DND-41 (cell line): Measurements from ENCODE around the gene CMSS1.

Source experiments
- ATAC-seq: fragments of 200-7000 bp; cut with Tn5 transposase; 3 replicates; pipeline ENCODE4 v1.9.1; 2021; ENCODE audit warnings: low read depth; ENCODE audit not compliant: insufficient read depth
- DNase-seq: peaks from one replicate; pipeline ENCODE4 v3.0.0-alpha.2; 2020
- H2AFZ ChIP-seq: 2 replicates; pipeline ENCODE4 v1.6.0; 2012; ENCODE audit warnings: low read depth, low read length
- H3K27ac ChIP-seq: 2 replicates; pipeline ENCODE4 v1.5.1; 2012; ENCODE audit warnings: low read length, inconsistent platforms
- H3K27me3 ChIP-seq: fragments of 200-600 bp; sonication (generic); 2 replicates; pipeline ENCODE4 v1.6.0; 2012; ENCODE audit warnings: low read length, mild to moderate bottlenecking, inconsistent platforms; ENCODE audit not compliant: insufficient read depth, poor library complexity
- H3K36me3 ChIP-seq: 2 replicates; pipeline ENCODE4 v1.5.1; 2012; ENCODE audit warnings: low read length, inconsistent platforms; ENCODE audit not compliant: insufficient read depth
- H3K4me1 ChIP-seq: 2 replicates; pipeline ENCODE4 v1.5.1; 2012; ENCODE audit warnings: mild to moderate bottlenecking, low read length; ENCODE audit not compliant: insufficient read depth
- H3K4me2 ChIP-seq: 2 replicates; pipeline ENCODE4 v1.6.0; 2012; ENCODE audit warnings: mild to moderate bottlenecking, moderate library complexity, low read length, inconsistent platforms; ENCODE audit not compliant: insufficient read depth
- H3K4me3 ChIP-seq, 2 experiments: fragments of 200-600 bp in 1 of 2; shearing (Covaris generic) in 1 of 2; 2 replicates each; pipeline ENCODE4 v1.5.1; 2012 to 2016; ENCODE audit warnings: inconsistent platforms in 2 of 2, low read length in 2 of 2, mild to moderate bottlenecking in 2 of 2, low read depth in 1 of 2, moderate library complexity in 1 of 2
- H3K79me2 ChIP-seq: 2 replicates; pipeline ENCODE4 v1.6.0; 2012; ENCODE audit warnings: low read length, inconsistent platforms; ENCODE audit not compliant: insufficient read depth
- H3K9ac ChIP-seq: 2 replicates; pipeline ENCODE4 v1.6.0; 2012; ENCODE audit warnings: low read depth, mild to moderate bottlenecking, inconsistent platforms, low read length, moderate library complexity
- H3K9me3 ChIP-seq: 2 replicates; pipeline ENCODE4 v1.5.1; 2012; ENCODE audit warnings: low read length, moderate library complexity, mild to moderate bottlenecking, inconsistent platforms; ENCODE audit not compliant: insufficient read depth, severe bottlenecking
- H4K20me1 ChIP-seq: 2 replicates; pipeline ENCODE4 v1.6.0; 2012; ENCODE audit warnings: low read length; ENCODE audit not compliant: insufficient read depth
- CTCF ChIP-seq: IDR thresholded peaks from 2 replicates; pipeline ENCODE4 v1.5.1; 2012; ENCODE audit warnings: borderline replicate concordance, low read length, moderate library complexity, mild to moderate bottlenecking; ENCODE audit not compliant: poor library complexity, severe bottlenecking; ENCODE audit errors: extremely low read depth
- EZH2 ChIP-seq: IDR thresholded peaks from 3 replicates; pipeline ENCODE4 v1.6.1; 2012; ENCODE audit warnings: borderline replicate concordance, low read depth, mild to moderate bottlenecking, moderate library complexity, low read length, inconsistent platforms; ENCODE audit not compliant: severe bottlenecking

The CMSS1 gene

GRCh38 chr3:99855900-99856299 lies 38.2 kb downstream of the CMSS1 start:
- no peak for ATAC-seq
- TF ChIP-seq EZH2 = no peak
- no peak for TF ChIP-seq CTCF
- no peak overlapping the region for H3K9ac ChIP-seq
- no peak for DNase-seq
- no peaks in the 10 kb centered on the region for H3K9me3 ChIP-seq
- H4K20me1 ChIP-seq = peaks cover 19% of the 10 kb centered on the region; the same call in 1 of the 2 replicates
- H3K79me2 ChIP-seq = no peaks in the 10 kb centered on the region; the same call in 1 of the 2 replicates
- H3K36me3 ChIP-seq = no peaks in the 10 kb centered on the region
- no peak overlapping the region for H3K4me2 ChIP-seq
- H2AFZ ChIP-seq = no peak overlapping the region
- H3K27me3 ChIP-seq = no peaks in the 10 kb centered on the region
- H3K4me1 ChIP-seq = no peaks in the 10 kb centered on the region
- no peak overlapping the region for H3K4me3 ChIP-seq
- no peak overlapping the region for H3K27ac ChIP-seq

DNA sequence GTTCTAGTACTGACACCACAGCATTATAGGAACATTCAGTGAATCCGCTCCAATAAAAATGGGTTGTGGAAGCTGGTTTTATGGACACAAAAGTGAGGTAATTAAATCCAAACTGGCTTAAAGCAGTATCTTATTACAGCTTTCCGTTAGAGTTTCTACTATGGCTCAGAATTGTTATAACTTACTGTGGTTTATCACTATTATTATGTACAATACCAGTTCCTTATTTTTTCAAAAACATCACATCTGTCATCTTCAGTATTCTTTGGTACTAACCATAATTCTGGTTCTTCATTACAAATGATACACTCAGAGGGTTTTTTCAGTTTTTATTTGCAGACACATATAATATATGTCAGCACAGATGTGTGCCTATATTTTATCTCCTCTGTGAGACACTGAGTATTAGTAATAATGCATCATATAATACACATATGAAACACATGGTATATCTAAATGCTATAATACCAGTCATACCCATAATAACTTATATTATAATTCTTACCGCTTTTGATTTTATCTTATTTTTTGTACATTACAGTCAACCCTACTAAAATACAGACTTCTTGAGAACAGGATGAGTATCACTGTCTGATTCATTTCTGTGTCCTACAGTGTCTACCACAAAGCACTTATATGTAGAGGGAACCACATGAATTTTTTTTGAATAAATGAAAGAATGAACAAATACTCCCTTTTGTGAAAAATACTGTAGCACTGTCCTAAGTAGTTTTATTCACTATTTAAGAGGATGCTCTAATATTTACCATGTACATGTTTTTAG lies 39.0 kb downstream of the CMSS1 start:
- Histone ChIP-seq H2AFZ (no peak overlapping the region), H3K36me3 (no peaks in the 10 kb centered on the region), H3K4me2 (no peak overlapping the region), H3K27me3 (no peaks in the 10 kb centered on the region), H3K9ac (no peak overlapping the region), H3K4me1 (no peaks in the 10 kb centered on the region), H3K79me2 (no peaks in the 10 kb centered on the region), H3K9me3 (no peaks in the 10 kb centered on the region), H4K20me1 (peaks cover 25% of the 10 kb centered on the region), H3K4me3 (no peak overlapping the region), H3K27ac (no peak overlapping the region)
- DNase-seq (no peak), ATAC-seq (no peak)
- TF ChIP-seq EZH2 = no peak
- no peak for TF ChIP-seq CTCF

GRCh38 chr3:99857278-99857677 lies 39.6 kb downstream of the CMSS1 start:
- no peaks in the 10 kb centered on the region for H3K36me3 ChIP-seq
- H4K20me1 ChIP-seq = peaks cover 27% of the 10 kb centered on the region
- no peaks in the 10 kb centered on the region for H3K79me2 ChIP-seq
- no peaks in the 10 kb centered on the region for H3K27me3 ChIP-seq
- no peak overlapping the region for H2AFZ ChIP-seq
- no peak overlapping the region for H3K4me2 ChIP-seq
- H3K4me1 ChIP-seq = no peaks in the 10 kb centered on the region
- DNase-seq (no peak), ATAC-seq (no peak)
- TF ChIP-seq CTCF (no peak), EZH2 (no peak)
- H3K27ac ChIP-seq = no peak overlapping the region
- no peaks in the 10 kb centered on the region for H3K9me3 ChIP-seq
- H3K9ac ChIP-seq = no peak overlapping the region
- H3K4me3 ChIP-seq = no peak overlapping the region
